Activated naive CD4-positive, alpha-beta T cell treated with anti-CD3 and anti-CD28 coated beads, Interleukin-2, amount 50 U/mL, for 24 hours (primary cell): ENCODE measurements around the gene CLDN3.
"Not testable (repeated sequence)": the region's sequence is repeated elsewhere in the genome, so short reads cannot be mapped to it uniquely, and the experiment has no call there.

ENCODE experiments used
- H3K27ac Mint-ChIP-seq: one replicate; pipeline ENCODE4 v1.8.0; 2021; ENCODE audit warnings: mild to moderate bottlenecking, mixed read lengths
- H3K27me3 Mint-ChIP-seq: one replicate; pipeline ENCODE4 v1.8.0; 2021; ENCODE audit warnings: mixed read lengths
- H3K36me3 Mint-ChIP-seq: one replicate; pipeline ENCODE4 v1.8.0; 2021; ENCODE audit warnings: mixed read lengths
- H3K4me1 Mint-ChIP-seq: one replicate; pipeline ENCODE4 v1.8.0; 2021; ENCODE audit warnings: mixed read lengths
- H3K4me3 Mint-ChIP-seq: one replicate; pipeline ENCODE4 v1.8.0; 2021; ENCODE audit warnings: mild to moderate bottlenecking, mixed read lengths
- H3K9me3 Mint-ChIP-seq: one replicate; pipeline ENCODE4 v1.8.0; 2021; ENCODE audit warnings: mixed read lengths

The CLDN3 gene, protein sequence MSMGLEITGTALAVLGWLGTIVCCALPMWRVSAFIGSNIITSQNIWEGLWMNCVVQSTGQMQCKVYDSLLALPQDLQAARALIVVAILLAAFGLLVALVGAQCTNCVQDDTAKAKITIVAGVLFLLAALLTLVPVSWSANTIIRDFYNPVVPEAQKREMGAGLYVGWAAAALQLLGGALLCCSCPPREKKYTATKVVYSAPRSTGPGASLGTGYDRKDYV

GRCh38 chr7:73770002-73770859 lies at the start of gene CLDN3:
Gene CLDN3 (minus strand): TSS chr7:73770270. CDS start chr7:73770049, 221 bp downstream.
- H3K4me1 Mint-ChIP-seq, result no peaks in the 10 kb centered on the region
- no peaks in the 10 kb centered on the region for H3K9me3 Mint-ChIP-seq
- peak within 1 kb of the TSS; percentile 36 for H3K4me3 Mint-ChIP-seq
- H3K36me3 Mint-ChIP-seq, result no peaks in the 10 kb centered on the region
- no peak within 1 kb of the TSS for H3K27ac Mint-ChIP-seq
- peaks cover 23% of the 10 kb centered on the region for H3K27me3 Mint-ChIP-seq

DNA sequence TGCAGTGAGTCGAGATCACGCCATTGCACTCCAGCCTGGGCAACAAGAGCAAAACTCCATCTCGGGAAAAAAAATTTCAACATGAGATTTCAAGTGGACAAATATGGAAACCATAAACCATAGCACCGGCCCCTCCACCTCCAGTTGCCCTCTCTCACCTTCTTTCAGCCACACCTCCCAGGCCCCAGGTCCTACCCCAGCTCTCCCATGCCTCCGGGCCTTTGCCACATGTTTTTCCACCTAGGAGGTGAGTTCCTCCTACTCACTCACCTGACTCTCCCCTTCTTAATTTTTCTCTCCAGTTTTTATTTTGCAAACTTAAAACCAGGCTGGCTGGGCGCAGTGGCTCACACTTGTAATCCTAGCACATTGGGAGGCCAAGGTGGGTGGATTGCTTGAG lies 47.1 kb upstream of the CLDN3 start:
- Mint-ChIP-seq H3K27ac (no peak overlapping the region), H3K9me3 (no peaks in the 10 kb centered on the region), H3K36me3 (peaks cover 4% of the 10 kb centered on the region), H3K27me3 (peaks cover 7% of the 10 kb centered on the region), H3K4me1 (no peaks in the 10 kb centered on the region), H3K4me3 (no peak overlapping the region)

- H3K36me3 Mint-ChIP-seq, result peaks cover 4% of the 10 kb centered on the region
- no peaks in the 10 kb centered on the region for H3K9me3 Mint-ChIP-seq
- H3K4me1 Mint-ChIP-seq, result no peaks in the 10 kb centered on the region
- H3K4me3 Mint-ChIP-seq, result no peak overlapping the region
- H3K27ac Mint-ChIP-seq, result no peak overlapping the region
- H3K27me3 Mint-ChIP-seq, result peaks cover 9% of the 10 kb centered on the region
These were observed 45.4 kb upstream of the CLDN3 start for GRCh38 chr7:73815436-73815835.

DNA sequence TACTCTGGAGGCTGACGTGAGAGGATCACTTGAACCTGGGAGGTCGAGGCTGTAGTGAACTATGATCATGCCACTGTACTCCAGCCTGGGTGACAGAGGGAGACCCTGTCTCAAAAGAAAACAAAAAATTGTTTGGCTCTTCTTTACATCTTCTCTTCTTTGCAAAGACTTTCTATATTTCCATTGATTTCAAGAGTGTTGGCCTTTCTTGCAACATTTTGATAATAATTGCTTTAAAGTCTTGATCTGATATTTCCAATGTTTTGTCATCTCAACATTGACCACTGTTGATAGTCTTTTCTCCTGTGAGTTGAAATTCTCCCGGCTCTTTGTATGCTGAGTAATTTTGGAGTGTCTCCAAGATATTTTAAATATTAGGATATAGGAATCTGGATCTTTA lies 42.9 kb upstream of the CLDN3 start:
- Mint-ChIP-seq H3K27me3 (peaks cover 9% of the 10 kb centered on the region), H3K4me1 (no peaks in the 10 kb centered on the region), H3K36me3 (peaks cover 4% of the 10 kb centered on the region), H3K27ac (no peak overlapping the region), H3K9me3 (no peaks in the 10 kb centered on the region), H3K4me3 (no peak overlapping the region)

- H3K4me3 Mint-ChIP-seq, result no peak overlapping the region
- H3K36me3 Mint-ChIP-seq, result peaks cover 4% of the 10 kb centered on the region
- H3K9me3 Mint-ChIP-seq, result no peaks in the 10 kb centered on the region
- no peaks in the 10 kb centered on the region for H3K4me1 Mint-ChIP-seq
- no peak overlapping the region for H3K27ac Mint-ChIP-seq
- H3K27me3 Mint-ChIP-seq, result peaks cover 9% of the 10 kb centered on the region
These were observed 41.7 kb upstream of the CLDN3 start for GRCh38 chr7:73811760-73812168.

GRCh38 chr7:73810998-73811360 lies 40.9 kb upstream of the CLDN3 start:
- no peaks in the 10 kb centered on the region for H3K9me3 Mint-ChIP-seq
- H3K4me1 Mint-ChIP-seq, result no peaks in the 10 kb centered on the region
- H3K27ac Mint-ChIP-seq, result no peak overlapping the region
- peaks cover 7% of the 10 kb centered on the region for H3K27me3 Mint-ChIP-seq
- peaks cover 4% of the 10 kb centered on the region for H3K36me3 Mint-ChIP-seq
- no peak overlapping the region for H3K4me3 Mint-ChIP-seq

DNA sequence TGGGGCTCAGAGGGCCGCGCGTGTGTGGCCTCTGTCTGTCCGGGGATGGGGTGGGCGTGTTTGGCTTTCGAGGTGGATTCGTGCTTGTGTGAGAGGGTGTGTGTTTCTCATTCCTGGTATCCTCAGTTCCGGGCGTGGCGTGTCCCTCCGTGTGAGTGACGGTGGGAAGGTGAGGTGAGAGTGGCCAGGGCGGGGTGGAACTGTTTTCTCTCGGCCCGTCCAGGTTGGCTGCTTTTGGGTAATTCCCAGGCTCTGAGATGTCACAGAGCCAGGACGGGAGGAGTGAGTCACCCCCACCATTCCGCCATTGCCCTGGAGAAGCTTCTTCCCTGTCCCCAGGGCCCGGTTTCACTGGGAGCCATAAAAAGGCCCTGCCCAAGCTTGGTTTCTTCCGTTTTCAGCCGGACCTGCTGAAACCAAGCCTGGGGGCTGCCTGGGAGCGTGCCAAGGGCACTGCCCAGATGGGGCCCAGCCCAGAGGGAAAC lies 39.4 kb upstream of the CLDN3 start:
- no peak overlapping the region for H3K27ac Mint-ChIP-seq
- no peaks in the 10 kb centered on the region for H3K4me1 Mint-ChIP-seq
- H3K36me3 Mint-ChIP-seq, result peaks cover 4% of the 10 kb centered on the region
- peaks cover 4% of the 10 kb centered on the region for H3K27me3 Mint-ChIP-seq
- no peaks in the 10 kb centered on the region for H3K9me3 Mint-ChIP-seq
- no peak overlapping the region for H3K4me3 Mint-ChIP-seq

GRCh38 chr7:73802459-73802858 lies 32.4 kb upstream of the CLDN3 start:
- Mint-ChIP-seq H3K27me3 (peaks cover 3% of the 10 kb centered on the region), H3K4me1 (no peaks in the 10 kb centered on the region), H3K4me3 (no peak overlapping the region), H3K36me3 (no peaks in the 10 kb centered on the region), H3K9me3 (no peaks in the 10 kb centered on the region), H3K27ac (no peak overlapping the region)

GRCh38 chr7:73801577-73801976 lies 31.5 kb upstream of the CLDN3 start:
- no peak overlapping the region for H3K4me3 Mint-ChIP-seq
- no peak overlapping the region for H3K27ac Mint-ChIP-seq
- no peaks in the 10 kb centered on the region for H3K36me3 Mint-ChIP-seq
- H3K4me1 Mint-ChIP-seq, result no peaks in the 10 kb centered on the region
- no peaks in the 10 kb centered on the region for H3K9me3 Mint-ChIP-seq
- H3K27me3 Mint-ChIP-seq, result peaks cover 3% of the 10 kb centered on the region

GRCh38 chr7:73799282-73800141 lies 29.4 kb upstream of the CLDN3 start:
- Mint-ChIP-seq H3K27ac (no peak overlapping the region), H3K27me3 (peaks cover 3% of the 10 kb centered on the region), H3K4me1 (no peaks in the 10 kb centered on the region), H3K4me3 (no peak overlapping the region), H3K9me3 (no peaks in the 10 kb centered on the region), H3K36me3 (no peaks in the 10 kb centered on the region)

DNA sequence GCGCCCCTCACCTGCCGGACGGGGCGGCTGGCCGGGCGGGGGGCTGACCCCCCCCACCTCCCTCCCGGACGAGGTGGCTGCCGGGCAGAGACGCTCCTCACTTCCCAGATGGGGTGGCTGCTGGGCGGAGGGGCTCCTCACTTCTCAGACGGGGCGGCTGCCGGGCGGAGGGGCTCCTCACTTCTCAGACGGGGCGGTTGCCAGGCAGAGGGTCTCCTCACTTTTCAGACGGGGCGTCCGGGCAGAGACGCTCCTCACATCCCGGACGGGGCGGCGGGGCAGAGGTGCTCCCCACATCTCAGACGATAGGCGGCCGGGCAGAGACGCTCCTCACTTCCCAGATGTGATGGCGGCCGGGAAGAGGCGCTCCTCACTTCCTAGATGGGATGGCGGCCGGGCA lies 27.1 kb upstream of the CLDN3 start:
- not testable (repeated sequence) for H3K27ac Mint-ChIP-seq, H3K9me3 Mint-ChIP-seq, H3K27me3 Mint-ChIP-seq, H3K36me3 Mint-ChIP-seq, H3K4me1 Mint-ChIP-seq, H3K4me3 Mint-ChIP-seq

DNA sequence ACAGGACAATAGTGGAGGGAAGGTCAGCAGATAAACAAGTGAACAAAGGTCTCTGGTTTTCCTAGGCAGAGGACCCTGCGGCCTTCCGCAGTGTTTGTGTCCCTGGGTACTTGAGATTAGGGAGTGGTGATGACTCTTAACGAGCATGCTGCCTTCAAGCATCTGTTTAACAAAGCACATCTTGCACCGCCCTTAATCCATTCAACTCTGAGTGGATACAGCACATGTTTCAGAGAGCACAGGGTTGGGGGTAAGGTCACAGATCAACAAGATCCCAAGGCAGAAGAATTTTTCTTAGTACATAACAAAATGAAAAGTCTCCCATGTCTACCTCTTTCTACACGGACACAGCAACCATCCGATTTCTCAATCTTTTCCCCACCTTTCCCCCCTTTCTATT lies 26.6 kb upstream of the CLDN3 start:
- not testable (repeated sequence) for H3K27me3 Mint-ChIP-seq, H3K36me3 Mint-ChIP-seq, H3K9me3 Mint-ChIP-seq, H3K27ac Mint-ChIP-seq, H3K4me3 Mint-ChIP-seq, H3K4me1 Mint-ChIP-seq

DNA sequence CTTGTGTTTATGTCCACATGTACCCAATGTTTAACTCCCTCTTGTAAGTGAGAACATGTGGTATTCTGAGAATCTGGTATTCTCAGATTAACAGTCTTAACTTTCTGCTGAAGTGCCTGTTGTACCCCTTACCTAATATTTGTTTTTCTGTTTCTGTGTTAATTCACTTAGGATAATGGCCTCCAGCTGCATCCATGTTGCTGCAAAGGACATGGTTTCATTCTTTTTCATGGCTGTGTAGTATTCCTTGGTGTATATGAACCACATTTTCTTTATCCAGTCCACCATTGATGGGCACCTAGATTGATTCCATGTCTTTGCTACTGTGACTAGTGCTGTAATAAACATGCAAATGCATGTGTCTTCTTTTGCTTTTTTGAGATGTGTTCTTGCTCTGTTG lies 25.1 kb upstream of the CLDN3 start:
- H3K36me3 Mint-ChIP-seq, H3K4me1 Mint-ChIP-seq, H3K27ac Mint-ChIP-seq, H3K27me3 Mint-ChIP-seq, H3K4me3 Mint-ChIP-seq, H3K9me3 Mint-ChIP-seq: not testable (repeated sequence)

DNA sequence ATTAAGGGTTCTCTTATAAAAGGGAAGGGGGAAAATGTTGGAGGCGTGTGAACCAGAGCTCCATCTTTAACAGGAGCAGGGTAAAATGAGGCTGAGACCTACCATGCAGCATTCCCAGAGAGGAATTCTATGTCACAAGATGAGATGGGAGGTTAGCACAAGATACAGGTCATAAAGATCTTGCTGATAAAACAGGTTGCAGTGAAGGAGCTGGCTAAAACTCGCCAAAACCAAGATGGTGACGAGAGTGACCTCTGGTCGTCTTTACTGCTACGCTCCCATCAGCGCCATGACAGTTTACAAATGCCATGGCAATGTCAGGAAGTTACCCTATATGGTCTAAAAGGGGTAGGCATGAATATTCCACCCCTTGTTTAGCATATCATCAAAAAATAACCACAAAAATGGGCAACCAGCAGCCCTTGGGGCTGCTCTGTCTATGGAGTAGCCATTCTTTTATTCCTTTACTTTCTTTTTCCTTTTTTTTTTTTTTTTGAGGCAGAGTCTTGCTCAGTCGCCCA lies 21.2 kb upstream of the CLDN3 start:
- not testable (repeated sequence) for H3K36me3 Mint-ChIP-seq, H3K27ac Mint-ChIP-seq

DNA sequence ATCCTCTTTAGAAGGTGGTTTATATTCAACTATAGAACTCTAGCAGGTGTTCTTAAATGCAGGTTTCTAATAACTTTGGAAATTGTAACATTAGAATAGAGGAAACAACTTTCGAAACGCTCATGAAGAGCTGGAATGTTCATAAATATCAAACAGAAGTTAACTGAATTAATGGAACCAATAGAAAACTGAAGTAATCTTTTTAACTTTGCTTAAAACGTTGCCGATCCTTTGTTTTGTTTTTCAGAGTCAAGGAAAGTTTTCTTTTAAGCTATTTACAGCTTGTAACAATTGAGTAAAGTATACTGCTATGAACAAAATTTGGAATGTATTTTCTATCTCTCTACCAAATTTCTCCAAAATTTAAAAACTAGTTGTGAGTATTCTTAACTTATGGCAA lies 19.0 kb upstream of the CLDN3 start:
- H3K4me3 Mint-ChIP-seq, result no peak overlapping the region
- no peaks in the 10 kb centered on the region for H3K9me3 Mint-ChIP-seq
- no peaks in the 10 kb centered on the region for H3K4me1 Mint-ChIP-seq
- peaks cover 3% of the 10 kb centered on the region for H3K27me3 Mint-ChIP-seq
- no peaks in the 10 kb centered on the region for H3K36me3 Mint-ChIP-seq
- H3K27ac Mint-ChIP-seq, result no peak overlapping the region

More for the DNA sequence above, 21.2 kb upstream of the CLDN3 start:
- not testable (repeated sequence) for H3K4me1 Mint-ChIP-seq, H3K27me3 Mint-ChIP-seq, H3K4me3 Mint-ChIP-seq, H3K9me3 Mint-ChIP-seq

DNA sequence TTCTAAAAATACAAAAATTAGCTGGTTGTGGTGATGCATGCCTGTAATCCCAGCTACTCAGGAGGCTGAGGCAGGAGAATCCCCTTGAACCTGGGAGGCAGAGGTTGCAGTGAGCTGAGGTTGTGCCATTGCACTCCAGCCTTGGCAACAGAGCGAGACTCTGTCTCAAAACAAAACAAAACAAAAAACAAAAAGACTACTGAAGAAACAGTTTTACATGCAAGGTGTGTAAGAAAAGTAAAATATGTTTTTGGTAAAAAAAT lies 17.6 kb upstream of the CLDN3 start:
- H3K27me3 Mint-ChIP-seq, H3K4me1 Mint-ChIP-seq, H3K27ac Mint-ChIP-seq, H3K4me3 Mint-ChIP-seq, H3K9me3 Mint-ChIP-seq, H3K36me3 Mint-ChIP-seq: not testable (repeated sequence)
